IPS-NIHi7 (cell line): Measurements from ENCODE around the gene ABCA12.
"Not testable (repeated sequence)": the region's sequence is repeated elsewhere in the genome, so short reads cannot be mapped to it uniquely, and the experiment has no call there.

Source experiments
- DNase-seq: peaks from one replicate; pipeline ENCODE4 v3.0.0; 2012; ENCODE audit warnings: mixed read lengths; ENCODE audit errors: extremely low spot score

The ABCA12 gene, protein sequence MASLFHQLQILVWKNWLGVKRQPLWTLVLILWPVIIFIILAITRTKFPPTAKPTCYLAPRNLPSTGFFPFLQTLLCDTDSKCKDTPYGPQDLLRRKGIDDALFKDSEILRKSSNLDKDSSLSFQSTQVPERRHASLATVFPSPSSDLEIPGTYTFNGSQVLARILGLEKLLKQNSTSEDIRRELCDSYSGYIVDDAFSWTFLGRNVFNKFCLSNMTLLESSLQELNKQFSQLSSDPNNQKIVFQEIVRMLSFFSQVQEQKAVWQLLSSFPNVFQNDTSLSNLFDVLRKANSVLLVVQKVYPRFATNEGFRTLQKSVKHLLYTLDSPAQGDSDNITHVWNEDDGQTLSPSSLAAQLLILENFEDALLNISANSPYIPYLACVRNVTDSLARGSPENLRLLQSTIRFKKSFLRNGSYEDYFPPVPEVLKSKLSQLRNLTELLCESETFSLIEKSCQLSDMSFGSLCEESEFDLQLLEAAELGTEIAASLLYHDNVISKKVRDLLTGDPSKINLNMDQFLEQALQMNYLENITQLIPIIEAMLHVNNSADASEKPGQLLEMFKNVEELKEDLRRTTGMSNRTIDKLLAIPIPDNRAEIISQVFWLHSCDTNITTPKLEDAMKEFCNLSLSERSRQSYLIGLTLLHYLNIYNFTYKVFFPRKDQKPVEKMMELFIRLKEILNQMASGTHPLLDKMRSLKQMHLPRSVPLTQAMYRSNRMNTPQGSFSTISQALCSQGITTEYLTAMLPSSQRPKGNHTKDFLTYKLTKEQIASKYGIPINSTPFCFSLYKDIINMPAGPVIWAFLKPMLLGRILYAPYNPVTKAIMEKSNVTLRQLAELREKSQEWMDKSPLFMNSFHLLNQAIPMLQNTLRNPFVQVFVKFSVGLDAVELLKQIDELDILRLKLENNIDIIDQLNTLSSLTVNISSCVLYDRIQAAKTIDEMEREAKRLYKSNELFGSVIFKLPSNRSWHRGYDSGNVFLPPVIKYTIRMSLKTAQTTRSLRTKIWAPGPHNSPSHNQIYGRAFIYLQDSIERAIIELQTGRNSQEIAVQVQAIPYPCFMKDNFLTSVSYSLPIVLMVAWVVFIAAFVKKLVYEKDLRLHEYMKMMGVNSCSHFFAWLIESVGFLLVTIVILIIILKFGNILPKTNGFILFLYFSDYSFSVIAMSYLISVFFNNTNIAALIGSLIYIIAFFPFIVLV (N-terminal part only)

GRCh38 chr2:215138479-215138878 is at the start of gene ABCA12:
Gene ABCA12 (minus strand): TSS chr2:215138626. CDS start chr2:215138208, 418 bp downstream.
- DNase-seq, result no peak

- DNase-seq, result no peak
These were observed 49.7 kb upstream of the ABCA12 start for GRCh38 chr2:215188078-215188477.

GRCh38 chr2:215186021-215186420 is 47.6 kb upstream of the ABCA12 start:
- no peak for DNase-seq

DNA sequence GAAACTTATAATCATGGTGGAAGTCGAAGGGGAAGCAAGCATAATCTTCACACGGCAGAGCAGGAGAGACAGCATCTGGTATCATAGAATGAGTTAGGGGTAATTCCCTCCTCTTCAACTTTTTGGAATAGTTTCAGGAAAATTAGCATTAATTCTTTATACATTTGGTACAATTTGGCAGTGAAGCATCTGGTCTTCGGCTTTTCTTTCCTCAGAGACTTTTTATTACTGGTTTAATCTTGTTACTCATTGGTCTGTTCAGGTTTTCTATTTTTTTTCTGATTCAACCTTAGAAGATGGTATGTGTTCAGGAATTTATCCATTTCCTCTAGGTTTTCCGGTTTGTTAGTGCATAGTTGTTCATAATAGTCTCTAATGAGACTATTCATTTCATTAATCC is 39.7 kb upstream of the ABCA12 start:
- DNase-seq, result no peak

DNA sequence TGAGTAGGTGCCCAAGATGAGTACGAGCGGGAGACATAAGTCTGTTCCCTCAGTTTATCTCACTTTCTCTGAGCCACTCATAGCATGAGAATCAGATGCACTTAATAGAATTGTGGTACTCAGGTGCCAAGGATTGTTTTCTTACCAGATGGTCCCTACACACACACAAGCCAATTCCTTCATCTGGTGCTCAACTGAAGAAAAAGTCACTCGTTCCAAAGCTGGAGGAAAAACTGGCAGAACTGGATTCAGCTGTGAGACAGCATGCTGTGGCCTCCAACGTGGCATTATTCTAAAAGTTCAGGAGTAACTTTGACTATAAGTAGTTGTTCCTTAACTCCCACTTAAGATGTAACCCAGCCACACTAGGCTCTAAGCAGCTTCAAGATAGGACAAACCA is 33.4 kb upstream of the ABCA12 start:
- no peak for DNase-seq

GRCh38 chr2:215171151-215171550 is 32.7 kb upstream of the ABCA12 start:
- DNase-seq, result no peak

- not testable (repeated sequence) for DNase-seq
These were observed 28.1 kb upstream of the ABCA12 start for GRCh38 chr2:215166505-215166904.

GRCh38 chr2:215163319-215163718 is 24.9 kb upstream of the ABCA12 start:
- not testable (repeated sequence) for DNase-seq

- no peak for DNase-seq
These were observed 22.9 kb upstream of the ABCA12 start for GRCh38 chr2:215161301-215161829.

- DNase-seq, result no peak
These were observed 21.7 kb upstream of the ABCA12 start for GRCh38 chr2:215160081-215160480.

GRCh38 chr2:215156453-215156852 is 18.0 kb upstream of the ABCA12 start:
- no peak for DNase-seq

DNA sequence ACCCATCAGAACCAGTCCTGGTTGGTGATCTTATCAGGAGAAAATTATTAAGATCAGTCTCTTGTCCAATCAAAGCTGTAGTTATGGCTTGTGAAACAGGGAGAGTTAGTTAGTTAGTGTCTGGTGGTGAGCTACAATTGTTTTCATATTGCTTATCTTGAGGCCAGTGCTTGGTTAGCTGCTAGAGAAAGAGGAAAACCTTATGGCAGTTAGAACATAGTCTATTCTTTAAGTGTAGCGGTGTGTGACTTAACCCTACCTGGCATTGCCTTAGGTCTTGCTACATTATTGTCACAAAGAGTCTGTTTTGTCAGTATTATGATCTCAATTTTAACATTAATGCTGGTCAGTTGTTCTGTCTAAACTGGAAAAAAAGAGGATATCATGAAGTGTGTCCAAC is 11.5 kb upstream of the ABCA12 start:
- DNase-seq, result no peak

GRCh38 chr2:215149486-215149885 is 11.1 kb upstream of the ABCA12 start:
- DNase-seq, result no peak

GRCh38 chr2:215149060-215149459 is 10.6 kb upstream of the ABCA12 start:
- DNase-seq, result no peak

DNA sequence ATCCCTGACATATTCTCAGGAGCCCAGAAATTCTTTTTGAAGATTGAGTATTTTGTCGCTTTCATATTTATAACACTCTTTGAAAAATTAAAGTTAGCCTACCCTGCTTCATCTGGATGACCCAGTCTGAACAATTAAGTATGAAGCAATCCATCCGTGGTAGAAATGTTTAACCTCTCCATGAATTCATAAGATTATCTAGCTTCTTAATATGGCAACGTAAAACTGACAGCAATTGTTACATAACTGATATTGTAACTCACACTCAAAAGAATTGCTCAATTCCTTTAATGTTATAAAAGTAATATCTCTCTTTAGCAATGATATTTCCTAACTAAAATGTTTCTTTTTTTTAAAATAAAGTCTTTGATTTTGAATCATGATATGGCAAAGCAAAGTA is 7.2 kb upstream of the ABCA12 start:
- DNase-seq, result no peak

- DNase-seq, result no peak
These were observed 5.9 kb upstream of the ABCA12 start for GRCh38 chr2:215144106-215144875.

- DNase-seq, result no peak
These were observed 5.0 kb upstream of the ABCA12 start for GRCh38 chr2:215143458-215143857.

DNA sequence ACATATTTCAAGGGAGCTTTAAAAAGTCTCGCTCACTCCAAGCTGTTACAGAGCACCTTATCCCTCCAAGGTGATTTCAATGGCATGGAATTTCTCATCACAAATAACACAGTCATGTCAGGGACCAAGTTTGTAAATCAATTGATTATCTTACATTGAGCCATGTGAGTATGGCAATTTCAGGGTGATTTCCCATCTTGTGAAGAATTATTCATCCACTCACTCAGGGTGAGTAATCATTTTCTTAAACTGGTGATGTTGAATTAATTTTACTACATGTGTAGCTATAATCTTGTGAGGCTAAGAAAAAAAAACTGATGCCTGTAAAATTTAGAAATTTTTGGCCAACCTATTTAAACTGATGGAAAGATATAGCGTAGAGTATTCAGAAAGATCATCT is 3.3 kb upstream of the ABCA12 start:
- DNase-seq, result no peak

DNA sequence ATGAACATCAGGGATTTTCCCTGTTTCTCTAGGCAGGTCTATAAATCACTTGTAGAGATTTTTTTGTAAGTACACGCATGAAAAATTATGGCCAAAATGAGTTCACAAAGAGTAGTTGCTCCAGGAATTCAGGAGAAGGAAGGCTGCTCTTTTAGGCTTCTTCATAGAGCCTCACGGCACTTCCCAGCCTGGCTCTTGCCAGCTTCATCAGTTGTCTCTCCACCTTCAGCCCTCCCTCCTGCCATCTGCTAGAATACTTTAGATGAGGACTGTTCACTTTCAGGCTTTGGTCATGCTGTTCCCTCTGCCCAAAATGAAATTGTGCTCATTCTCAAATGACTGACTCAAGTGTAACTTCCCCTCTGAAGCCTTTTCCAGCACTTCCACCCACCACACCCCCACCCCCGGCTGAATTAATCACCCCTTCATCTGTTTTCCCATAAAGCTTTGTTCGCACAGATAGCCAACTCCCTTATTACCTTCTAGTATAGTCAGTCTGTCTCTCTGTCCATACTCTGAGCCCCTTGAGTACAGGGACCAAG is 1.8 kb upstream of the ABCA12 start:
- no peak for DNase-seq

GRCh38 chr2:215137741-215138340 is 585 bp downstream of the ABCA12 start:
- no peak for DNase-seq
